Measurements from ENCODE around the gene ARID4B. TPM values are rescaled to one million over a fixed set of nuclear protein-coding genes. Genes with fewer than 3 reads are reported as not detected.
"Not testable (repeated sequence)": the region's sequence is repeated elsewhere in the genome, so short reads cannot be mapped to it uniquely, and the experiment has no call there.

ARID4B gene
- total RNA-seq, 1 experiment from 2014 or later: 34.0 TPM

DNA sequence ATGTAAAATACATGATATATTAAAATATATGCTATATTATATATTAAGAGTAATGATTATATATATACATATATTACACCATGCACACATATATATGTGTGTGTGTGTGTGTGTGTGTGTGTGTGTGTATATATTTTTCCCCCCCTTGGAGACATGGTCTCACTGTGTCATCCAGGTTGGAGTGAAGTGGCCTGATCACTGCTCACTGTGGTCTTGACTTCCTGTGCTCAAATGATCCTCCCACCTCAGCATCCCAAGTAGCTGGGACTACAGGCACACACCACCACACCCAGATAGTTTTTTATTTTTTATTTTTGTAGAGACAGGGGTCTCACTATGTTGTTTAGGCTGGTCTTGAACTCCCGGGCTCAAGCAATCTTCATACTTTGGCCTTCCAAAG, 112.5 kb downstream of the ARID4B start:
- H2BK120ac ChIP-seq (ENCODE audit: low read depth, low read length, poor library complexity, severe bottlenecking): no peak overlapping the region
- H3T11ph ChIP-seq (ENCODE audit: low read length): no peak overlapping the region
- no peak overlapping the region for H4K8ac ChIP-seq (replicated peaks; ENCODE audit: insufficient read length, low read depth, low read length)
- H3K18ac ChIP-seq (ENCODE audit: insufficient read length, low read depth, low read length): no peak overlapping the region
- no peaks in the 10 kb centered on the region for H3K79me2 ChIP-seq (ENCODE audit: insufficient read depth, low read length)
- Mint-ChIP-seq H3K4me1 (no peaks in the 10 kb centered on the region), H3K27ac (no peak overlapping the region), H3K9me3 (no peaks in the 10 kb centered on the region), H3K36me3 (ENCODE audit: insufficient read depth in 1 of 3, low read depth in 3 of 3) (peaks cover 10 to 47% (median 27%) of the 10 kb centered on the region in 3 experiments; a peak in 5 of 7 replicates), H3K27me3 (ENCODE audit: low read depth) (no peaks in the 10 kb centered on the region), H3K4me3 (no peak overlapping the region)
- no peak overlapping the region for H3K27ac ChIP-seq (ENCODE audit: insufficient read length, low read depth, low read length)
- no peaks in the 10 kb centered on the region for H3K9me3 ChIP-seq (ENCODE audit: control insufficient read depth, low read depth, low read length)
- no peak overlapping the region for H4K91ac ChIP-seq (ENCODE audit: insufficient read length, low read depth, low read length)
- H3K23me2 ChIP-seq (ENCODE audit: insufficient read length, low read depth, low read length, poor library complexity, severe bottlenecking): no peaks in the 10 kb centered on the region
- no peak overlapping the region for H2BK15ac ChIP-seq (ENCODE audit: low read depth, low read length)
- no peak overlapping the region for H2BK12ac ChIP-seq (ENCODE audit: insufficient read length, low read depth, low read length)
- no peak overlapping the region for H3K9ac ChIP-seq (ENCODE audit: extremely low read depth, insufficient read length, low read length)
- H2BK20ac ChIP-seq (ENCODE audit: low read depth, low read length, poor library complexity, severe bottlenecking): no peak overlapping the region
- H2AK5ac ChIP-seq (ENCODE audit: insufficient read length, low read length): no peak overlapping the region
- no peak overlapping the region for H4K5ac ChIP-seq (ENCODE audit: insufficient read length, low read depth, low read length)
- no peaks in the 10 kb centered on the region for H3K79me1 ChIP-seq (ENCODE audit: insufficient read depth, low read depth, low read length, poor library complexity, severe bottlenecking)
- H3K14ac ChIP-seq (ENCODE audit: insufficient read depth, low read length): no peak overlapping the region
- H3K4ac ChIP-seq (ENCODE audit: low read depth, low read length): no peak overlapping the region
- no peaks in the 10 kb centered on the region for H3K4me1 ChIP-seq (ENCODE audit: insufficient read depth, low read length)
- no peak overlapping the region for H2BK5ac ChIP-seq (ENCODE audit: insufficient read length, low read length)
- H3K27me3 ChIP-seq (ENCODE audit: insufficient read depth, low read length): no peaks in the 10 kb centered on the region
- WGBS (ENCODE audit: extremely low coverage, insufficient read length, low lambda C conversion rate): no CpG with 5 or more reads among the region's 1 CpG
- H3K4me2 ChIP-seq (ENCODE audit: insufficient read depth, insufficient read length, low read length): no peak overlapping the region
- H3K23ac ChIP-seq (ENCODE audit: insufficient read length, low read depth, low read length): no peak overlapping the region
- TF ChIP-seq, protein P1, sequence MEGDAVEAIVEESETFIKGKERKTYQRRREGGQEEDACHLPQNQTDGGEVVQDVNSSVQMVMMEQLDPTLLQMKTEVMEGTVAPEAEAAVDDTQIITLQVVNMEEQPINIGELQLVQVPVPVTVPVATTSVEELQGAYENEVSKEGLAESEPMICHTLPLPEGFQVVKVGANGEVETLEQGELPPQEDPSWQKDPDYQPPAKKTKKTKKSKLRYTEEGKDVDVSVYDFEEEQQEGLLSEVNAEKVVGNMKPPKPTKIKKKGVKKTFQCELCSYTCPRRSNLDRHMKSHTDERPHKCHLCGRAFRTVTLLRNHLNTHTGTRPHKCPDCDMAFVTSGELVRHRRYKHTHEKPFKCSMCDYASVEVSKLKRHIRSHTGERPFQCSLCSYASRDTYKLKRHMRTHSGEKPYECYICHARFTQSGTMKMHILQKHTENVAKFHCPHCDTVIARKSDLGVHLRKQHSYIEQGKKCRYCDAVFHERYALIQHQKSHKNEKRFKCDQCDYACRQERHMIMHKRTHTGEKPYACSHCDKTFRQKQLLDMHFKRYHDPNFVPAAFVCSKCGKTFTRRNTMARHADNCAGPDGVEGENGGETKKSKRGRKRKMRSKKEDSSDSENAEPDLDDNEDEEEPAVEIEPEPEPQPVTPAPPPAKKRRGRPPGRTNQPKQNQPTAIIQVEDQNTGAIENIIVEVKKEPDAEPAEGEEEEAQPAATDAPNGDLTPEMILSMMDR (conservative IDR thresholded peaks at IDR 0.05): no peak
- no peaks in the 10 kb centered on the region for H4K20me1 ChIP-seq (ENCODE audit: control insufficient read depth, insufficient read depth, insufficient read length)
- no peak for DNase-seq
- H2AFZ ChIP-seq (ENCODE audit: low read length): no peak overlapping the region
- no peak overlapping the region for H3K56ac ChIP-seq (ENCODE audit: insufficient read length, low read depth, low read length)

GRCh38 chr1:235214962-235215361, 113.0 kb downstream of the ARID4B start:
- not testable (repeated sequence) for H3K9ac ChIP-seq (ENCODE audit: extremely low read depth, insufficient read length, low read length); H4K91ac ChIP-seq (ENCODE audit: insufficient read length, low read depth, low read length); DNase-seq; H3K27ac Mint-ChIP-seq; H3K79me2 ChIP-seq (ENCODE audit: insufficient read depth, low read length); H2BK15ac ChIP-seq (ENCODE audit: low read depth, low read length); H3K27ac ChIP-seq (ENCODE audit: insufficient read length, low read depth, low read length); H2AFZ ChIP-seq (ENCODE audit: low read length); H2BK12ac ChIP-seq (ENCODE audit: insufficient read length, low read depth, low read length); H3K4me2 ChIP-seq (ENCODE audit: insufficient read depth, insufficient read length, low read length); H3T11ph ChIP-seq (ENCODE audit: low read length); H3K9me3 ChIP-seq (ENCODE audit: control insufficient read depth, low read depth, low read length); H4K20me1 ChIP-seq (ENCODE audit: control insufficient read depth, insufficient read depth, insufficient read length); H3K9me3 Mint-ChIP-seq; H3K23ac ChIP-seq (ENCODE audit: insufficient read length, low read depth, low read length); H3K4me1 Mint-ChIP-seq; H3K23me2 ChIP-seq (ENCODE audit: insufficient read length, low read depth, low read length, poor library complexity, severe bottlenecking); H2BK120ac ChIP-seq (ENCODE audit: low read depth, low read length, poor library complexity, severe bottlenecking); H3K79me1 ChIP-seq (ENCODE audit: insufficient read depth, low read depth, low read length, poor library complexity, severe bottlenecking); H2BK20ac ChIP-seq (ENCODE audit: low read depth, low read length, poor library complexity, severe bottlenecking); H3K27me3 ChIP-seq (ENCODE audit: insufficient read depth, low read length); H3K4ac ChIP-seq (ENCODE audit: low read depth, low read length); H2AK5ac ChIP-seq (ENCODE audit: insufficient read length, low read length); H4K8ac ChIP-seq (replicated peaks; ENCODE audit: insufficient read length, low read depth, low read length); H3K56ac ChIP-seq (ENCODE audit: insufficient read length, low read depth, low read length); H3K18ac ChIP-seq (ENCODE audit: insufficient read length, low read depth, low read length); H2BK5ac ChIP-seq (ENCODE audit: insufficient read length, low read length); H3K14ac ChIP-seq (ENCODE audit: insufficient read depth, low read length); H4K5ac ChIP-seq (ENCODE audit: insufficient read length, low read depth, low read length); H3K4me1 ChIP-seq (ENCODE audit: insufficient read depth, low read length); H3K27me3 Mint-ChIP-seq (ENCODE audit: low read depth); H3K4me3 Mint-ChIP-seq
- peaks cover 10 to 49% (median 23%) of the 10 kb centered on the region in 3 experiments; a peak in 5 of 7 replicates for H3K36me3 Mint-ChIP-seq (ENCODE audit: insufficient read depth in 1 of 3, low read depth in 3 of 3)
- no CpG with 5 or more reads among the region's 2 CpGs for WGBS (ENCODE audit: extremely low coverage, insufficient read length, low lambda C conversion rate)

Measured in H9 (cell line).